Spleen (tissue), 7 donors: Measurements from ENCODE around the gene E2F8.

ENCODE experiments used
- POLR2A ChIP-seq, 3 donors: fragments of 450-650 bp; IDR thresholded peaks; one replicate each; pipeline ENCODE4 v1.5.1; 2017; ENCODE audit warnings: antibody characterized with exemption in 3 of 3, mild to moderate bottlenecking in 1 of 3
- POLR2AphosphoS5 ChIP-seq, 3 donors: sonication (generic); formaldehyde crosslinking; IDR thresholded peaks; one replicate each; pipeline ENCODE4 v1.5.1; 2017; ENCODE audit warnings: antibody characterized with exemption in 3 of 3
- TF ChIP-seq, protein P1 (sequence below), 11 experiments: fragments of 200-600 bp in 7 of 11; fragments of 450-650 bp in 4 of 11; sonication (generic) in 4 of 11; IDR thresholded peaks in 8 of 11; conservative IDR thresholded peaks in 3 of 11; 1 replicate in 7 of 11; 2 replicates in 4 of 11; pipeline versions ENCODE4 v1.4.0 to v1.8.0; 2016 to 2021; ENCODE audit warnings: antibody characterized with exemption in 11 of 11, inconsistent platforms in 4 of 11, mild to moderate bottlenecking in 1 of 11
- donor health status: DM: no; HTN: no; CAD: no; lungs with moderate emphysema.
- donor health status: DM: no; HTN: no; CAD: no.
- donor health status: DM: no; HTN: no; CAD: no.

DNA sequence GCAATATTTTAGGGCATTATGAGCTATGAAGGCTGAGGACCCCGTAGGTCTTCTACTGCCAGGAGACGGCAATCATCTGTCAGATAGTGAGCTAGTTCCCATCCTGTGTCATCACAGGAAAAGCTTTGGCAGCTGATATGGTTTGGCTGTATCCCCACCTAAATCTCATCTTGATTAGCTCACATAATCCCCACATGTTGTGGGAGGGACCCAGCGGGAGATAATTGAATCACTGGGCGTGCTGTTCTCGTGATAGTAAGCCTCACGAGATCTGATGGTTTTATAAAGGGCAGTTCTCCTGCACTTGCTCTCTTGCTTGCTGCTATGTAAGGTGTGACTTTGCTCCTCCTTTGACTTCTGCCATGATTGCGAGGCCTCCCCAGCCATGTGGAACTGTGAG, 57.1 kb downstream of the E2F8 start:
- TF ChIP-seq, protein P1, sequence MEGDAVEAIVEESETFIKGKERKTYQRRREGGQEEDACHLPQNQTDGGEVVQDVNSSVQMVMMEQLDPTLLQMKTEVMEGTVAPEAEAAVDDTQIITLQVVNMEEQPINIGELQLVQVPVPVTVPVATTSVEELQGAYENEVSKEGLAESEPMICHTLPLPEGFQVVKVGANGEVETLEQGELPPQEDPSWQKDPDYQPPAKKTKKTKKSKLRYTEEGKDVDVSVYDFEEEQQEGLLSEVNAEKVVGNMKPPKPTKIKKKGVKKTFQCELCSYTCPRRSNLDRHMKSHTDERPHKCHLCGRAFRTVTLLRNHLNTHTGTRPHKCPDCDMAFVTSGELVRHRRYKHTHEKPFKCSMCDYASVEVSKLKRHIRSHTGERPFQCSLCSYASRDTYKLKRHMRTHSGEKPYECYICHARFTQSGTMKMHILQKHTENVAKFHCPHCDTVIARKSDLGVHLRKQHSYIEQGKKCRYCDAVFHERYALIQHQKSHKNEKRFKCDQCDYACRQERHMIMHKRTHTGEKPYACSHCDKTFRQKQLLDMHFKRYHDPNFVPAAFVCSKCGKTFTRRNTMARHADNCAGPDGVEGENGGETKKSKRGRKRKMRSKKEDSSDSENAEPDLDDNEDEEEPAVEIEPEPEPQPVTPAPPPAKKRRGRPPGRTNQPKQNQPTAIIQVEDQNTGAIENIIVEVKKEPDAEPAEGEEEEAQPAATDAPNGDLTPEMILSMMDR (IDR thresholded peaks at IDR 0.05 in 8 of 11, conservative IDR thresholded peaks at IDR 0.05 in 3 of 11): no peak
- TF ChIP-seq POLR2AphosphoS5 (IDR thresholded peaks at IDR 0.05) (no peak), POLR2A (IDR thresholded peaks at IDR 0.05) (no peak)
